OCI-LY1 (cell line): ENCODE data around the gene CCDC7.

Experiments used
- H2AFZ ChIP-seq: fragments of 200-600 bp; sonication (generic), shearing (Covaris generic); 2 replicates; pipeline ENCODE4 v1.6.0; 2014; ENCODE audit warnings: antibody characterized with exemption, mild to moderate bottlenecking, low read length
- H3F3A ChIP-seq: fragments of 200-600 bp; sonication (generic), shearing (Covaris generic); 2 replicates; pipeline ENCODE4 v1.6.0; 2014; ENCODE audit warnings: mild to moderate bottlenecking, antibody characterized with exemption, low read length, moderate library complexity; ENCODE audit not compliant: insufficient read depth
- H3K27ac ChIP-seq: fragments of 200-600 bp; sonication (generic); 2 replicates; pipeline ENCODE4 v1.5.1; 2014; ENCODE audit warnings: low read length, mixed run types, mild to moderate bottlenecking, low read depth; ENCODE audit not compliant: poor library complexity, severe bottlenecking
- H3K27me3 ChIP-seq: fragments of 200-600 bp; sonication (generic); 2 replicates; pipeline ENCODE4 v1.6.0; 2014; ENCODE audit warnings: antibody characterized with exemption, mild to moderate bottlenecking, low read length, moderate library complexity; ENCODE audit not compliant: insufficient read depth
- H3K36me3 ChIP-seq: fragments of 200-600 bp; sonication (generic); 2 replicates; pipeline ENCODE4 v1.6.1; 2014; ENCODE audit warnings: mild to moderate bottlenecking, antibody characterized with exemption, low read length, moderate library complexity, mixed read lengths; ENCODE audit not compliant: insufficient read depth
- H3K4me1 ChIP-seq: fragments of 200-600 bp; sonication (generic); 2 replicates; pipeline ENCODE4 v1.5.1; 2014; ENCODE audit warnings: mild to moderate bottlenecking, low read length, moderate library complexity; ENCODE audit not compliant: insufficient read depth, severe bottlenecking
- H3K4me2 ChIP-seq: fragments of 200-600 bp; sonication (generic), shearing (Covaris generic); 2 replicates; pipeline ENCODE4 v1.6.1; 2014; ENCODE audit warnings: low read length
- H3K4me3 ChIP-seq: fragments of 200-600 bp; sonication (generic); 2 replicates; pipeline ENCODE4 v1.5.1; 2014; ENCODE audit warnings: low read length, low read depth, mild to moderate bottlenecking, mixed read lengths; ENCODE audit not compliant: poor library complexity, severe bottlenecking
- H3K79me2 ChIP-seq: fragments of 200-600 bp; shearing (Covaris generic); 2 replicates; pipeline ENCODE4 v1.6.1; 2016; ENCODE audit warnings: mixed run types, low read length, mixed read lengths; ENCODE audit not compliant: insufficient read depth
- H3K9ac ChIP-seq: fragments of 200-600 bp; sonication (generic), shearing (Covaris generic); 2 replicates; pipeline ENCODE4 v1.6.1; 2014; ENCODE audit warnings: mild to moderate bottlenecking, low read length, mixed read lengths
- H3K9me2 ChIP-seq: fragments of 200-600 bp; sonication (generic), shearing (Covaris generic); 2 replicates; pipeline ENCODE4 v1.6.1; 2014; ENCODE audit warnings: low read depth, mild to moderate bottlenecking, low read length, mixed read lengths
- H3K9me3 ChIP-seq: fragments of 200-600 bp; shearing (Covaris generic); 2 replicates; pipeline ENCODE4 v1.6.1; 2014; ENCODE audit warnings: low read length, mixed read lengths
- H4K20me1 ChIP-seq: fragments of 200-600 bp; sonication (generic), shearing (Covaris generic); 2 replicates; pipeline ENCODE4 v1.6.0; 2016; ENCODE audit warnings: mild to moderate bottlenecking, low read length; ENCODE audit not compliant: insufficient read depth
- CTCF ChIP-seq: fragments of 200-600 bp; sonication (generic), shearing (Covaris generic); IDR thresholded peaks from 2 replicates; pipeline ENCODE4 v1.5.1; 2017; ENCODE audit warnings: mild to moderate bottlenecking, antibody characterized with exemption, low read length, moderate library complexity, mixed read lengths
- EZH2 ChIP-seq: fragments of 200-600 bp; sonication (generic), shearing (Covaris generic); IDR thresholded peaks from 2 replicates; pipeline ENCODE4 v1.8.0; 2017; ENCODE audit warnings: borderline replicate concordance, mixed run types, mild to moderate bottlenecking, antibody characterized with exemption, low read length, moderate library complexity, mixed read lengths

The CCDC7 gene

GRCh38 chr10:32412499-32412853 lies 33.5 kb upstream of the CCDC7 start:
- no peak overlapping the region for H3K4me2 ChIP-seq
- H3K9me2 ChIP-seq: no peaks in the 10 kb centered on the region
- no peaks in the 10 kb centered on the region for H3K27me3 ChIP-seq
- no peaks in the 10 kb centered on the region for H4K20me1 ChIP-seq
- no peaks in the 10 kb centered on the region for H3F3A ChIP-seq
- H3K9ac ChIP-seq: no peak overlapping the region
- H3K36me3 ChIP-seq: no peaks in the 10 kb centered on the region
- no peak for TF ChIP-seq EZH2
- no peak for TF ChIP-seq CTCF
- no peak overlapping the region for H2AFZ ChIP-seq
- no peak overlapping the region for H3K27ac ChIP-seq
- H3K79me2 ChIP-seq: no peaks in the 10 kb centered on the region
- no peak overlapping the region for H3K4me3 ChIP-seq
- no peaks in the 10 kb centered on the region for H3K9me3 ChIP-seq
- H3K4me1 ChIP-seq: no peaks in the 10 kb centered on the region

GRCh38 chr10:32413513-32413912 lies 32.4 kb upstream of the CCDC7 start:
- no peak overlapping the region for H2AFZ ChIP-seq

GRCh38 chr10:32415361-32415760 lies 30.6 kb upstream of the CCDC7 start:
- Histone ChIP-seq H3K4me2 (no peak overlapping the region), H4K20me1 (no peaks in the 10 kb centered on the region), H3K36me3 (no peaks in the 10 kb centered on the region)

More at GRCh38 chr10:32413513-32413912, 32.4 kb upstream of the CCDC7 start:
- Histone ChIP-seq H3K27ac (no peak overlapping the region), H3K9me3 (no peaks in the 10 kb centered on the region), H4K20me1 (no peaks in the 10 kb centered on the region), H3K4me3 (no peak overlapping the region), H3K9ac (no peak overlapping the region), H3K4me2 (no peak overlapping the region), H3K27me3 (no peaks in the 10 kb centered on the region), H3K79me2 (no peaks in the 10 kb centered on the region), H3K4me1 (no peaks in the 10 kb centered on the region), H3K9me2 (no peaks in the 10 kb centered on the region), H3K36me3 (no peaks in the 10 kb centered on the region), H3F3A (no peaks in the 10 kb centered on the region)
- TF ChIP-seq CTCF: no peak
- TF ChIP-seq EZH2: no peak

More at GRCh38 chr10:32415361-32415760, 30.6 kb upstream of the CCDC7 start:
- Histone ChIP-seq H3K9ac (no peak overlapping the region), H3K9me2 (no peaks in the 10 kb centered on the region), H3K4me1 (no peaks in the 10 kb centered on the region), H3K27ac (no peak overlapping the region), H3K27me3 (no peaks in the 10 kb centered on the region), H2AFZ (no peak overlapping the region), H3K4me3 (no peak overlapping the region), H3K79me2 (no peaks in the 10 kb centered on the region), H3K9me3 (no peaks in the 10 kb centered on the region), H3F3A (no peaks in the 10 kb centered on the region)
- TF ChIP-seq EZH2 (no peak), CTCF (no peak)
